Measurements from ENCODE around the gene MGAT3. TPM values are rescaled to one million over a fixed set of nuclear protein-coding genes. Genes with fewer than 3 reads are reported as not detected.
A peak's percentile ranks its signal among the peaks of the same experiment; 100 is the strongest.

MGAT3 gene
- total RNA-seq, 5 donors from 2014 or later (not counting 1 experiment from before 2014, with no cell fraction given) = 0.23 to 2.7 (median 1.1) TPM

DNA sequence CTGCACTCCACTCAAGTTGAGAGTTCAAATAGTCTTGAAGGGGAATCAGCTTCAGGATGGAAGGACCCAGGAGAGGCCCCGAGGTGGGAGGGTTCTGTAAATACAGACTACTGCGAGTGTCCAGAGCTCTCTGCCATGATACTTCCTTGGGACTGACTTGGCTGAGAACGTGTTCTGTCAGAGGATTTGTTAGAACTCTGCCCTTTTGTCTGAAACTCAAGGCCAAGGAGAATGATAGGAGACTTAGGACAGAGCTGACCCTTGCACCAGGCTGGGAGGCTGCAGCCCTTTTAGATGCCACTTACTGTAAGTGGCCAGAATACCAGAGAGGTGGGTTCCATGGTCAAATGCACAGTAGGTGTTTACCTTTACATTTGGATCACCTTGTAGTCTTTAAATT is 60.7 kb downstream of the MGAT3 start:
- Histone ChIP-seq H3K9me3 (no peaks in the 10 kb centered on the region), H3K4me3 (ENCODE audit: control insufficient read depth in 1 of 2, extremely low read depth in 1 of 2, low read length in 1 of 2) (no peak overlapping the region), H3K4me1 (ENCODE audit: control insufficient read depth in 1 of 2, extremely low read depth in 1 of 2, insufficient read depth in 2 of 2, low read length in 2 of 2) (peaks cover 15 to 26% of the 10 kb centered on the region in 2 experiments), H3K27me3 (replicated peaks in 1 of 2; ENCODE audit: control insufficient read depth in 2 of 2, extremely low read depth in 1 of 2, insufficient read depth in 2 of 2, low read length in 1 of 2) (no peaks in the 10 kb centered on the region), H3K36me3 (ENCODE audit: control insufficient read depth in 2 of 2, extremely low read depth in 1 of 2, insufficient read depth in 1 of 2, low read length in 1 of 2) (peaks cover 13 to 48% of the 10 kb centered on the region in 2 donors), H3K27ac (ENCODE audit: low read length) (no peak overlapping the region)
- DNase-seq = no peak
- H3K27me3 Mint-ChIP-seq = peaks cover 0 to 2% of the 10 kb centered on the region in 2 donors
- no peak overlapping the region for H3K27ac Mint-ChIP-seq
- CTCF ChIA-PET = interaction anchor here (0.5 to 2.4 kb wide), 4 partner anchors 12 to 1211 kb away, joined by 3 to 8 read pairs (median 4); partner anchors contain the start of gene MIEF1 (in 1 of the 2)
- H3K4me3 Mint-ChIP-seq = no peak overlapping the region
- no peak for ATAC-seq (replicated peaks in 1 of 4)
- WGBS (ENCODE audit: insufficient coverage) = 84% methylated on average over 3 of the region's 3 CpGs
- no peaks in the 10 kb centered on the region for H3K9me3 Mint-ChIP-seq
- peaks cover 27 to 32% (median 32%) of the 10 kb centered on the region in 3 donors for H3K4me1 Mint-ChIP-seq
- peaks cover 38% of the 10 kb centered on the region for H3K36me3 Mint-ChIP-seq
- POLR2A ChIA-PET = interaction anchor here in 1 of 2 donors (0.5 kb wide), 1 partner anchor 9 kb away, joined by 5 read pairs; no protein-coding TSS in a partner anchor

DNA sequence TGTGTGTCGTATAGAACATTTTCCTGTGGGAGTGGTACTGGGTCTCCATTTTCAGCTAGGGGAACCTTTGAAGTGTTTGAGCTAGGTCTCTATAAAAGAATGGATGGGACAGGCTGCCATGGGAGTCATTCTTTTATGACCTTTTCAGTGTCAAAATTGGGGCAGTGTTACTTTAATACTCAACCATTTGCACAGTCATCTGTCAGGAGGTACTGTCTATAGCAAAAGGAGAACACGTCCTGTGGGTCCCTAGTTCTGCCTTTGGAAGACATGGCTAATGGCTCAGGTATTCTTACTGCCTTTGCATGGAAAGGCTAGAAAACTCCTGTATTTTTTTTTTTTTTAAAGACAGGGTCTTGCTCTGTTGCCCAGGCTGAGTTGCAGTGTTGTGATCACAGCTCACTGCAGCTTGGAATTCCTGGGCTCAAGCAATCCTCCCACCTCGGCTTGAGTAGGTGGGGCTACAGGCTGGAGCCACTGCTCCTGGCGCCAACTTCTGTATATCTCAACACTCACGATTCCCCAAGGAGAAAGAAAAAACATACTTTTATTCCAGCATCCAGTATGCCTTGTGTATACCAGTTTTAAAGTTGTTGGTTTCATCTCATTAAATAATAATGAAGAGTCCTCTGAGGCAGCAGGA is 61.5 kb downstream of the MGAT3 start:
- Histone ChIP-seq H3K4me1 (ENCODE audit: control insufficient read depth in 1 of 2, extremely low read depth in 1 of 2, insufficient read depth in 2 of 2, low read length in 2 of 2) (peaks cover 22 to 34% of the 10 kb centered on the region in 2 experiments), H3K27ac (ENCODE audit: low read length) (no peak overlapping the region), H3K4me3 (ENCODE audit: control insufficient read depth in 1 of 2, extremely low read depth in 1 of 2, low read length in 1 of 2) (no peak overlapping the region), H3K27me3 (replicated peaks in 1 of 2; ENCODE audit: control insufficient read depth in 2 of 2, extremely low read depth in 1 of 2, insufficient read depth in 2 of 2, low read length in 1 of 2) (no peaks in the 10 kb centered on the region), H3K36me3 (ENCODE audit: control insufficient read depth in 2 of 2, extremely low read depth in 1 of 2, insufficient read depth in 1 of 2, low read length in 1 of 2) (peaks cover 16 to 51% of the 10 kb centered on the region in 2 donors), H3K9me3 (no peaks in the 10 kb centered on the region)
- H3K4me3 Mint-ChIP-seq = peak overlapping the region; percentile 85 to 95 (median 94)
- 83% methylated on average over 1 of the region's 5 CpGs for WGBS (ENCODE audit: insufficient coverage)
- ATAC-seq (replicated peaks in 1 of 4) (no peak), DNase-seq (no peak)
- H3K27ac Mint-ChIP-seq = peak overlapping the region; percentile 79 to 98
- peaks cover 39% of the 10 kb centered on the region for H3K36me3 Mint-ChIP-seq
- peaks cover 35 to 40% (median 40%) of the 10 kb centered on the region in 3 donors for H3K4me1 Mint-ChIP-seq
- peaks cover 0 to 2% of the 10 kb centered on the region in 2 donors for H3K27me3 Mint-ChIP-seq
- CTCF ChIA-PET = interaction anchor here in 1 of 2 donors (1.5 kb wide), 1 partner anchor 22 kb away, joined by 3 read pairs; no protein-coding TSS in a partner anchor
- POLR2A ChIA-PET = no interaction called here
- H3K9me3 Mint-ChIP-seq = no peaks in the 10 kb centered on the region

DNA sequence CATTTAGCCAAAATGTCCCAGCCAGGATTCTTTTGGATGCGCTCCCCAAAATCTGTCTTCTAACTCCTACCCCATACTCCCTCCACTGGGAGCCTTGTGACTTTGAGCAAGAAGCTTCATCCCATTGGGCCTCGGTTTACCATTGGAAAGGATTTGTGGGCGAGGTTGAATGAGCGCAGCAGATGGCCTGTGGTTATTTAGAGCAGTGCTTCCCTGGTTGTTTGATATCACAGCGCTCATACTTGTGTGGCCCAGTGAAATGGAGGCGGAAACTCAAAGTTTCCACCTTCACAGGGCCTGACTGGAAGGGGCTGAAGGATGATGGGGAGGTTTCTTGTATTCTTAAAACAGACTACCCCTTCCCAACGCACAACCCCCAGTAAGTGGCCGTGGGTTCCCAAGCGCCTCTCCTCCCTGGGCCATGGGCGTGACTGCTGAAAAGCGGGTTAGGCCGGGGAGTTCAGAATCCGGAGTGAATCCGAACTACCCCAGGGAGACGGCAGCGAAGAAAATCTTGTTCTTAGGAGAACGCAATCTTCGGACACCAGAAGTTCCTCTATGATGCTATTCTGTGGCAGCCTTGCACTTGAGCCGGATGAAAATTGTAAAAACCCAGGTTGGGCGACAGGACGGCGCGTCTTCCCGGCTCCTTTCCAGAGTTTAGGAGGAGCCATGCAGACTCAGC is 62.3 kb downstream of the MGAT3 start:
- Histone ChIP-seq H3K27me3 (replicated peaks in 1 of 2; ENCODE audit: control insufficient read depth in 2 of 2, extremely low read depth in 1 of 2, insufficient read depth in 2 of 2, low read length in 1 of 2) (no peaks in the 10 kb centered on the region), H3K9me3 (no peaks in the 10 kb centered on the region), H3K27ac (ENCODE audit: low read length) (peak overlapping the region; percentile 83), H3K4me1 (ENCODE audit: control insufficient read depth in 1 of 2, extremely low read depth in 1 of 2, insufficient read depth in 2 of 2, low read length in 2 of 2) (peaks cover 24 to 42% of the 10 kb centered on the region in 2 experiments), H3K4me3 (ENCODE audit: control insufficient read depth in 1 of 2, extremely low read depth in 1 of 2, low read length in 1 of 2) (peak overlapping the region; percentile 89 to 99), H3K36me3 (ENCODE audit: control insufficient read depth in 2 of 2, extremely low read depth in 1 of 2, insufficient read depth in 1 of 2, low read length in 1 of 2) (peaks cover 14 to 50% of the 10 kb centered on the region in 2 donors)
- Mint-ChIP-seq H3K27ac (peak overlapping the region; percentile 96 to 98), H3K36me3 (peaks cover 36% of the 10 kb centered on the region), H3K4me1 (peaks cover 37 to 45% (median 45%) of the 10 kb centered on the region in 3 donors), H3K4me3 (peak overlapping the region; percentile 85 to 95 (median 94)), H3K27me3 (peaks cover 0 to 2% of the 10 kb centered on the region in 2 donors), H3K9me3 (no peaks in the 10 kb centered on the region)
- ATAC-seq (replicated peaks in 1 of 4) (no peak), DNase-seq (no peak)
- POLR2A ChIA-PET = interaction anchor here (0.6 to 1.3 kb wide), 12 partner anchors 10 to 1987 kb away, joined by 3 to 29 read pairs (median 4); partner anchors contain the start of genes MIEF1 (in 2 of the 2), RPL3 (in 1 of the 2) and TAB1 (in 1 of the 2)
- CTCF ChIA-PET = interaction anchor here (0.5 to 2.2 kb wide), 6 partner anchors 10 to 491 kb away, joined by 3 to 17 read pairs (median 4); no protein-coding TSS in a partner anchor
- WGBS (ENCODE audit: insufficient coverage) = 6% methylated on average over 20 of the region's 24 CpGs

DNA sequence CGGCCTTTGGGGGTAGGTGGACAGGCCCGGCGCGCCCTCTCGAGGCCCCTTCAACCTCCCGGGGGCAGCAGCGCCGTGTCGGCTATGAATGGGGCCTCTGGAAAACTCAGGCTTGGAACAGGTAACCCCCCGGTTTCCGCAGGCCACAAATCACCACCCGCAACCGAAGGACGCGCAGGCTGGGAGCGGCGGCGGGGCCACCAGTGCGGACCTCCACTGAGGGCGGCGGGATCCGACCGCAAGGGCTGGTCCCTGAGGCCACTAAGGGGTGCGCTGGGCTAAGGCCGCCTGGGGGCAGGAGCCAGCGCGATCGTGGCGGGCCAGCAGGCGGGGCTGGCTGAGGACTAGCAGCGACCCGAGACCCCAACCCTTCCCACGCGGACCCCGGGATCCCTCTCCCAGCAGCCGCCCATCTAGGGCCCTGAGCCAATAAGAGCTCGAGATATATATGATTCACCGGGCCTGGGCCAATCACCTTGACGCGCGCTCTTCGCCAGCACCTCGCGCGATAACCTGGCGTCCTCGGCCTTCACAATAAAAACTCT is 62.9 kb downstream of the MGAT3 start:
- DNase-seq (peak in 16 of 35 experiments; percentile 24 to 97 (median 96)), ATAC-seq (replicated peaks in 1 of 4) (peak; percentile 90 to 92 (median 91))
- H3K4me3 Mint-ChIP-seq = peak overlapping the region; percentile 85 to 95 (median 94)
- H3K36me3 Mint-ChIP-seq = peaks cover 33% of the 10 kb centered on the region
- Histone ChIP-seq H3K36me3 (ENCODE audit: control insufficient read depth in 2 of 2, extremely low read depth in 1 of 2, insufficient read depth in 1 of 2, low read length in 1 of 2) (peaks cover 19 to 48% of the 10 kb centered on the region in 2 donors), H3K4me1 (ENCODE audit: control insufficient read depth in 1 of 2, extremely low read depth in 1 of 2, insufficient read depth in 2 of 2, low read length in 2 of 2) (peaks cover 24 to 47% of the 10 kb centered on the region in 2 experiments), H3K27me3 (replicated peaks in 1 of 2; ENCODE audit: control insufficient read depth in 2 of 2, extremely low read depth in 1 of 2, insufficient read depth in 2 of 2, low read length in 1 of 2) (no peaks in the 10 kb centered on the region), H3K4me3 (ENCODE audit: control insufficient read depth in 1 of 2, extremely low read depth in 1 of 2, low read length in 1 of 2) (peak overlapping the region; percentile 89 to 99), H3K9me3 (no peaks in the 10 kb centered on the region), H3K27ac (ENCODE audit: low read length) (peak overlapping the region; percentile 83)
- no peaks in the 10 kb centered on the region for H3K9me3 Mint-ChIP-seq
- H3K4me1 Mint-ChIP-seq = peaks cover 35 to 47% (median 46%) of the 10 kb centered on the region in 3 donors
- ChIA-PET POLR2A (interaction anchor here (0.6 to 1.3 kb wide), 17 partner anchors 9 to 1986 kb away, joined by 3 to 29 read pairs (median 4); partner anchors contain the start of genes MIEF1 (in 2 of the 2), RPL3 (in 1 of the 2) and TAB1 (in 1 of the 2)), CTCF (interaction anchor here (0.5 to 2.2 kb wide), 9 partner anchors 9 to 525 kb away, joined by 3 to 17 read pairs (median 4); partner anchors contain the start of gene MIEF1 (in 1 of the 2))
- H3K27me3 Mint-ChIP-seq = peaks cover 0 to 2% of the 10 kb centered on the region in 2 donors
- WGBS (ENCODE audit: insufficient coverage) = under 1% methylated on average over 46 of the region's 47 CpGs
- H3K27ac Mint-ChIP-seq = peak overlapping the region; percentile 96 to 98

DNA sequence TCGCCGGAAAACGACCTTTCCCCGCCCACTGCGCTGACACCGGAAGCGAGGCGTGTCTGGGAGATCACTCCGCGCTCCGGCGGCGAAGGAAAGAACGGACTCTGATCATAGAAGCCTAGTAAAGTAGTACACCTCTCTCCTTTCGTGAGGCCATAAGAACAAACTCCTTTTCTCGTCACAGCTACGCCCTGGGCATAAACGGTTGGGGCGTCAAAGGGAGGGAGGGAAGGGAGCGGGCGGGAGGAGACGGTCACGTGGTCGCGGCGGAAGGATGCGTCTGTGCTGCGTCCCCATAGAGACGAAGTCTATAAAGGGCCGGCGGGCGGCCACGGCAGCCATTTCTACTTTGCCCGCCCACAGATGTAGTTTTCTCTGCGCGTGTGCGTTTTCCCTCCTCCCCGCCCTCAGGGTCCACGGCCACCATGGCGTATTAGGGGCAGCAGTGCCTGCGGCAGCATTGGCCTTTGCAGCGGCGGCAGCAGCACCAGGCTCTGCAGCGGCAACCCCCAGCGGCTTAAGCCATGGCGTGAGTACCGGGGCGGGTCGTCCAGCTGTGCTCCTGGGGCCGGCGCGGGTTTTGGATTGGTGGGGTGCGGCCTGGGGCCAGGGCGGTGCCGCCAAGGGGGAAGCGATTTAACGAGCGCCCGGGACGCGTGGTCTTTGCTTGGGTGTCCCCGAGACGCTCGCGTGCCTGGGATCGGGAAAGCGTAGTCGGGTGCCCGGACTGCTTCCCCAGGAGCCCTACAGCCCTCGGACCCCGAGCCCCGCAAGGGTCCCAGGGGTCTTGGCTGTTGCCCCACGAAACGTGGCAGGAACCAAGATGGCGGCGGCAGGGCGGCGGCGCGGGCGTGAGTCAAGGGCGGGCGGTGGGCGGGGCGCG is 63.7 kb downstream of the MGAT3 start, which contains the start of gene ATF4:
Gene ATF4 (plus strand): TSS at position 337 of the 880 bp plus-strand sequence. CDS start 884 bp downstream, outside the sequence.
- no peaks in the 10 kb centered on the region for H3K9me3 ChIP-seq
- under 1% methylated on average over 67 of the region's 86 CpGs for WGBS (ENCODE audit: insufficient coverage)
- peak within 1 kb of the TSS; percentile 83 for H3K27ac ChIP-seq (ENCODE audit: low read length)
- H3K27me3 ChIP-seq (replicated peaks in 1 of 2; ENCODE audit: control insufficient read depth in 2 of 2, extremely low read depth in 1 of 2, insufficient read depth in 2 of 2, low read length in 1 of 2) = no peaks in the 10 kb centered on the region
- DNase-seq (peak in 33 of 35 experiments; percentile 34 to 99 (median 95)), ATAC-seq (replicated peaks in 1 of 4) (peak; percentile 47 to 63 (median 54))
- H3K4me3 Mint-ChIP-seq = peak within 1 kb of the TSS; percentile 85 to 95 (median 94)
- POLR2A ChIA-PET = interaction anchor here (0.6 to 1.3 kb wide), 15 partner anchors 9 to 723 kb away, joined by 3 to 29 read pairs (median 4); partner anchors contain the start of genes MIEF1 (in 2 of the 2), RPL3 (in 1 of the 2) and TAB1 (in 1 of the 2)
- peaks cover 42 to 54% (median 53%) of the 10 kb centered on the region in 3 donors for H3K4me1 Mint-ChIP-seq
- peaks cover 0 to 2% of the 10 kb centered on the region in 2 donors for H3K27me3 Mint-ChIP-seq
- H3K27ac Mint-ChIP-seq = peak within 1 kb of the TSS; percentile 96 to 98
- H3K36me3 Mint-ChIP-seq = peaks cover 30% of the 10 kb centered on the region
- peaks cover 15 to 47% of the 10 kb centered on the region in 2 donors for H3K36me3 ChIP-seq (ENCODE audit: control insufficient read depth in 2 of 2, extremely low read depth in 1 of 2, insufficient read depth in 1 of 2, low read length in 1 of 2)
- CTCF ChIA-PET = interaction anchor here (0.7 to 2.2 kb wide), 7 partner anchors 9 to 524 kb away, joined by 3 to 17 read pairs (median 5); partner anchors contain the start of gene MIEF1 (in 1 of the 2)
- peak within 1 kb of the TSS; percentile 89 to 99 for H3K4me3 ChIP-seq (ENCODE audit: control insufficient read depth in 1 of 2, extremely low read depth in 1 of 2, low read length in 1 of 2)
- H3K9me3 Mint-ChIP-seq = no peaks in the 10 kb centered on the region
- H3K4me1 ChIP-seq (ENCODE audit: control insufficient read depth in 1 of 2, extremely low read depth in 1 of 2, insufficient read depth in 2 of 2, low read length in 2 of 2) = peaks cover 24 to 54% of the 10 kb centered on the region in 2 experiments
